HEK293 (cell line): ENCODE measurements around the gene PTH2.

ENCODE experiments used
- CTCF ChIA-PET: fragments of 350-600 bp; formaldehyde crosslinking; extraction: SDS; loops from one replicate; lab custom pipeline; 2021; ENCODE audit warnings: antibody characterized with exemption; lab: Yijun Ruan, JAX
- POLR2A ChIA-PET: fragments of 300-600 bp; formaldehyde crosslinking; extraction: SDS; loops from one replicate; lab custom pipeline; 2020; ENCODE audit warnings: antibody characterized with exemption, inconsistent platforms; lab: Yijun Ruan, JAX
- H3K27ac ChIP-seq: fragments of 200-500 bp; sonication (Bioruptor generic); 2 replicates; pipeline ENCODE4 v1.5.1; 2014; ENCODE audit warnings: low read depth, low read length, control low read depth, inconsistent platforms; ENCODE audit errors: extremely low read depth
- H3K36me3 ChIP-seq, 2 experiments: fragments of 200-500 bp in 1 of 2; sonication (Bioruptor generic) in 1 of 2; 1 replicate in 1 of 2; 2 replicates in 1 of 2; pipeline ENCODE4 v1.5.1; 2014 to 2017; ENCODE audit warnings: inconsistent platforms in 2 of 2, low read length in 2 of 2; ENCODE audit not compliant: control insufficient read depth in 2 of 2, insufficient read depth in 1 of 2
- H3K4me1 ChIP-seq: fragments of 200-500 bp; sonication (Bioruptor generic); 2 replicates; pipeline ENCODE4 v1.5.1; 2014; ENCODE audit warnings: mild to moderate bottlenecking, low read length, inconsistent platforms; ENCODE audit not compliant: control insufficient read depth, insufficient read depth
- H3K4me3 ChIP-seq: 2 replicates; pipeline ENCODE4 v1.5.1; 2011; ENCODE audit warnings: low read depth, mild to moderate bottlenecking, control low read depth, low read length, moderate library complexity
- H3K9me3 ChIP-seq: fragments of 200-500 bp; sonication (Bioruptor generic); 2 replicates; pipeline ENCODE4 v1.5.1; 2014; ENCODE audit warnings: low read depth, low read length, inconsistent platforms; ENCODE audit not compliant: control insufficient read depth, insufficient read depth
- GLIS1 ChIP-seq: fragments of 450-650 bp; formaldehyde crosslinking; IDR thresholded peaks from 2 replicates; pipeline ENCODE4 v1.5.1; 2016; ENCODE audit warnings: missing biosample characterization, missing genetic modification characterization
- KLF16 ChIP-seq: fragments of 450-650 bp; formaldehyde crosslinking; IDR thresholded peaks from 2 replicates; pipeline ENCODE4 v1.5.1; 2017; ENCODE audit warnings: missing biosample characterization, missing genetic modification characterization
- PRDM1 ChIP-seq: fragments of 450-650 bp; formaldehyde crosslinking; IDR thresholded peaks from 2 replicates; pipeline ENCODE4; 2016; ENCODE audit warnings: missing biosample characterization, missing genetic modification characterization
- REPIN1 ChIP-seq: fragments of 450-650 bp; formaldehyde crosslinking; IDR thresholded peaks from 2 replicates; pipeline ENCODE4 v1.5.1; 2017; ENCODE audit warnings: missing biosample characterization, missing genetic modification characterization, low read depth
- SCRT1 ChIP-seq: fragments of 450-650 bp; formaldehyde crosslinking; IDR thresholded peaks from 2 replicates; pipeline ENCODE4 v1.5.1; 2016; ENCODE audit warnings: missing biosample characterization, missing genetic modification characterization, borderline replicate concordance
- ZBTB20 ChIP-seq: fragments of 450-650 bp; formaldehyde crosslinking; IDR thresholded peaks from 2 replicates; pipeline ENCODE4 v1.5.1; 2016; ENCODE audit warnings: missing biosample characterization, missing genetic modification characterization
- ZNF366 ChIP-seq: fragments of 450-650 bp; formaldehyde crosslinking; conservative IDR thresholded peaks from 2 replicates; pipeline ENCODE4 v1.5.1; 2016; ENCODE audit warnings: missing biosample characterization, missing genetic modification characterization
- ZNF571 ChIP-seq: fragments of 450-650 bp; formaldehyde crosslinking; IDR thresholded peaks from 2 replicates; pipeline ENCODE4 v1.5.0; 2017; ENCODE audit warnings: missing biosample characterization, missing genetic modification characterization
- ZNF624 ChIP-seq: fragments of 450-650 bp; formaldehyde crosslinking; IDR thresholded peaks from 2 replicates; pipeline ENCODE4 v1.5.1; 2017; ENCODE audit warnings: missing biosample characterization, missing genetic modification characterization
- ZNF843 ChIP-seq: fragments of 450-650 bp; formaldehyde crosslinking; IDR thresholded peaks from 2 replicates; pipeline ENCODE4 v1.5.1; 2016; ENCODE audit warnings: missing biosample characterization, missing genetic modification characterization
- TF ChIP-seq, protein P1 (sequence below): fragments of 450-650 bp; formaldehyde crosslinking; IDR thresholded peaks from 2 replicates; pipeline ENCODE4 v1.5.1; 2016; ENCODE audit warnings: missing biosample characterization, missing genetic modification characterization, low read depth
- TF ChIP-seq, protein P2 (sequence below): fragments of 450-650 bp; formaldehyde crosslinking; IDR thresholded peaks from 2 replicates; pipeline ENCODE4 v1.5.1; 2017; ENCODE audit warnings: missing biosample characterization, missing genetic modification characterization
- TF ChIP-seq, protein P3 (sequence below): fragments of 450-650 bp; formaldehyde crosslinking; IDR thresholded peaks from 2 replicates; pipeline ENCODE4 v1.5.1; 2016; ENCODE audit warnings: missing biosample characterization, missing genetic modification characterization

PTH2 gene, protein sequence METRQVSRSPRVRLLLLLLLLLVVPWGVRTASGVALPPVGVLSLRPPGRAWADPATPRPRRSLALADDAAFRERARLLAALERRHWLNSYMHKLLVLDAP

DNA sequence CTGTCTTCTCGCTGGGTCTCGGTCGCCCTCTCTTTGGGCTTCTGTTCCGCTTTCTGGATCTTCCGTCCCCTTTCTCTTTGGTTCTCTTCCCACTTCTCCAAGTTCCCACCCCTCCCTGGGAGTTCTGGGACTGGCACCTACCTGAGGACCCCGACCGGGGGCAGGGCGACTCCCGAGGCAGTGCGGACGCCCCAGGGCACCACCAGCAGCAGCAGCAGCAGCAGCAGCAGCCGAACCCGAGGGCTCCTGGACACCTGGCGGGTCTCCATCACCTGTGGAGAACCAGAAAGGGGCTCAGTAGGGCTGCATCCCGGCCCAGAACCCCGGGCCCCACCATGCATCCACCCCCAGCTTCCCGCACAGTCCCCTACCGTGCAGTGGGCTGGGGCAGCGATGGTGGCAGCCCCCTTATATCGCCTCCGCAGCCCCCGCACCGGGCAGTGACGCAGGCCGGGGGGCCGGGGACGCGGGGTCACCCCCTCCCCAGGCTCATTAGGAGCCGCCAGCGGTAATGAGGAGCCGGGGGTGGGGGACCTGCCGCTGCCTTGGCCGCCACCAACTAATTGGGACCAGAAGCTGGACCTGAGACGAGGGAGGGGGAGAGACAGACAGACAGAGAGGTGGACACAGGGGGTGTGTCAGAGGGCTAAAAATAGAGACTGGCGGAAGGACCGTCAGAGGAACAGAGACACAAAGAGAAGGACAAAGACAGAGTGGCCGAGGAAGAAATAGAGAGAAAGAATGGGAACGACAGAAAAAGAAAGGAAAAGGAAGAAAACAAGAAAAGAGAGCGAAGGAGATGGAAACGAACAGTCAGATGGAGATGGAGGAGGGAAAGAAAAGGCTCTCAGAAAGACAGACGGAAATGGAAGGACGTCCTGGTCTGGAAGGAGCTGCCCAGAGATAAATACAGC is at the start of gene PTH2:
PTH2 (minus strand) TSS at position 371 of the 914 bp plus-strand sequence; CDS start at position 269, 102 bp downstream.
- CTCF ChIA-PET, result interaction anchor here (3.8 kb wide), 1 partner anchor 32 kb away, joined by 33 read pairs; no protein-coding TSS in a partner anchor
- H3K27ac ChIP-seq, result no peak within 1 kb of the TSS
- H3K4me3 ChIP-seq, result peak within 1 kb of the TSS; percentile 20
- TF ChIP-seq KLF16 (tag by site-specific recombination) (peak; percentile 43; the same call in 1 of the 2 replicates), ZNF366 (peak; percentile 92), ZNF843 (no peak), SCRT1 (tag by site-specific recombination) (no peak), PRDM1 (tag by site-specific recombination) (peak; percentile 89)
- H3K9me3 ChIP-seq, result no peaks in the 10 kb centered on the region
- peaks cover 5% of the 10 kb centered on the region for H3K4me1 ChIP-seq
- POLR2A ChIA-PET, result no interaction called here
- H3K36me3 ChIP-seq, result no peaks in the 10 kb centered on the region

DNA sequence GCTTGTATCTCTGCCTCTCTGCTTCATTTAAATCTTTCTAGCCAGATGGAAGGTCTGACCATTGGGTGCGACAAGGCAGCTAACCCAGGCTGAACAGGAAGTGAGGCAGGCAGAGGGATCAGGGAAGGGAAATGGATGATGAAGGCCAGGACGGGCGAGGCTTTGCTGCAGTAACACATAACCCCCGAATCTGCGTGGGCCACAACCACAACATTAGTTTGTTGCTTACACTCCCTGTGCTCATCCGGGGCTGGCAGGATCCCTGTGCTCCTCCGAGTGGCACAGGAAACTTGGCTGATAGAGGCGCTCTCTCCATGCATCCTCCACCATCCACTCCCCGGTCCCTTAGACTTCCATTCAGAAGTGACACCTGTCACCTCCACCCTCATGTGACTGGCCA is 49.7 kb upstream of the PTH2 start:
- TF ChIP-seq ZBTB20 (tag by site-specific recombination) (peak; percentile 41; the same call in 1 of the 2 replicates), ZNF571 (tag by site-specific recombination) (no peak)
- TF ChIP-seq, all 188 proteins: peak for 1
- Histone ChIP-seq H3K36me3 (peaks cover 5 to 6% of the 10 kb centered on the region in 2 experiments; a peak in 2 of 3 replicates), H3K4me1 (0 out of 2 replicates have a peak, but pooled peaks cover 5% of the 10 kb centered on the region), H3K27ac (0 out of 2 replicates have a peak overlapping the region, but pooled peaks have one; percentile 5), H3K9me3 (no peaks in the 10 kb centered on the region), H3K4me3 (no peak overlapping the region)
- POLR2A ChIA-PET, result interaction anchor here (0.6 to 2.6 kb wide), 5 partner anchors 16 to 158 kb away, joined by 3 to 17 read pairs (median 3); partner anchors contain the start of genes ALDH16A1 and PIH1D1
- CTCF ChIA-PET, result interaction anchor here (0.8 to 2.4 kb wide), 21 partner anchors 8 to 216 kb away, joined by 3 to 17 read pairs (median 3); partner anchors contain the start of gene PIH1D1

DNA sequence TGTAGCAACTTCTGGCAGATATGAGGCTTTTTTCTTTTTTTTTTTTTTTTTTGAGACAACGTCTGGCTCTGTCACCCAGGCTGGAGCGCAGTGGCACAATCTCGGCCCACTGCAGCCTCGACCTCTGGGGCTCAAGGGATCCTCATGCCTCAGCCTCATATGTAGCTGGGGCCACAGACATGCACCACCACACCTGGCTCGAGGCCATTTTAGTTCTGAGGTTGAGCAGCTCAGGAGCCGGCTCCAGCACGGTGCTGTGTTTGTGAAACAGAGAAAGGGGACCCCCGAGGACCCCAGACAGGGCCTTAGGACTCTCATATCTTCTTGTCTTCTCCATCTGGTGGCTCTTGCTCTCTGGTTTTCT is 47.4 kb upstream of the PTH2 start:
- CTCF ChIA-PET, result interaction anchor here (0.6 to 1.5 kb wide), 8 partner anchors 11 to 152 kb away, joined by 3 to 6 read pairs (median 4); partner anchors contain the start of gene ALDH16A1
- no peak overlapping the region for H3K27ac ChIP-seq
- TF ChIP-seq, protein P1, sequence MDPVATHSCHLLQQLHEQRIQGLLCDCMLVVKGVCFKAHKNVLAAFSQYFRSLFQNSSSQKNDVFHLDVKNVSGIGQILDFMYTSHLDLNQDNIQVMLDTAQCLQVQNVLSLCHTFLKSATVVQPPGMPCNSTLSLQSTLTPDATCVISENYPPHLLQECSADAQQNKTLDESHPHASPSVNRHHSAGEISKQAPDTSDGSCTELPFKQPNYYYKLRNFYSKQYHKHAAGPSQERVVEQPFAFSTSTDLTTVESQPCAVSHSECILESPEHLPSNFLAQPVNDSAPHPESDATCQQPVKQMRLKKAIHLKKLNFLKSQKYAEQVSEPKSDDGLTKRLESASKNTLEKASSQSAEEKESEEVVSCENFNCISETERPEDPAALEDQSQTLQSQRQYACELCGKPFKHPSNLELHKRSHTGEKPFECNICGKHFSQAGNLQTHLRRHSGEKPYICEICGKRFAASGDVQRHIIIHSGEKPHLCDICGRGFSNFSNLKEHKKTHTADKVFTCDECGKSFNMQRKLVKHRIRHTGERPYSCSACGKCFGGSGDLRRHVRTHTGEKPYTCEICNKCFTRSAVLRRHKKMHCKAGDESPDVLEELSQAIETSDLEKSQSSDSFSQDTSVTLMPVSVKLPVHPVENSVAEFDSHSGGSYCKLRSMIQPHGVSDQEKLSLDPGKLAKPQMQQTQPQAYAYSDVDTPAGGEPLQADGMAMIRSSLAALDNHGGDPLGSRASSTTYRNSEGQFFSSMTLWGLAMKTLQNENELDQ (tag by site-specific recombination), result no peak
- TF ChIP-seq, protein P2, sequence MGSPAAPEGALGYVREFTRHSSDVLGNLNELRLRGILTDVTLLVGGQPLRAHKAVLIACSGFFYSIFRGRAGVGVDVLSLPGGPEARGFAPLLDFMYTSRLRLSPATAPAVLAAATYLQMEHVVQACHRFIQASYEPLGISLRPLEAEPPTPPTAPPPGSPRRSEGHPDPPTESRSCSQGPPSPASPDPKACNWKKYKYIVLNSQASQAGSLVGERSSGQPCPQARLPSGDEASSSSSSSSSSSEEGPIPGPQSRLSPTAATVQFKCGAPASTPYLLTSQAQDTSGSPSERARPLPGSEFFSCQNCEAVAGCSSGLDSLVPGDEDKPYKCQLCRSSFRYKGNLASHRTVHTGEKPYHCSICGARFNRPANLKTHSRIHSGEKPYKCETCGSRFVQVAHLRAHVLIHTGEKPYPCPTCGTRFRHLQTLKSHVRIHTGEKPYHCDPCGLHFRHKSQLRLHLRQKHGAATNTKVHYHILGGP (tag by site-specific recombination), result no peak
- TF ChIP-seq ZNF624 (tag by site-specific recombination), result no peak
- no peak for TF ChIP-seq ZNF571 (tag by site-specific recombination)
- no peak for TF ChIP-seq GLIS1 (tag by site-specific recombination)
- no peak for TF ChIP-seq KLF16 (tag by site-specific recombination)
- TF ChIP-seq, protein P3, sequence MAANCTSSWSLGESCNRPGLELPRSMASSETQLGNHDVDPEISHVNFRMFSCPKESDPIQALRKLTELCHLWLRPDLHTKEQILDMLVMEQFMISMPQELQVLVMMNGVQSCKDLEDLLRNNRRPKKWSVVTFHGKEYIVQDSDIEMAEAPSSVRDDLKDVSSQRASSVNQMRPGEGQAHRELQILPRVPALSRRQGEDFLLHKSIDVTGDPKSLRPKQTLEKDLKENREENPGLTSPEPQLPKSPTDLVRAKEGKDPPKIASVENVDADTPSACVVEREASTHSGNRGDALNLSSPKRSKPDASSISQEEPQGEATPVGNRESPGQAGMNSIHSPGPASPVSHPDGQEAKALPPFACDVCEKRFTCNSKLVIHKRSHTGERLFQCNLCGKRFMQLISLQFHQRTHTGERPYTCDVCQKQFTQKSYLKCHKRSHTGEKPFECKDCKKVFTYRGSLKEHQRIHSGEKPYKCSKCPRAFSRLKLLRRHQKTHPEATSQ (tag by site-specific recombination), result no peak
- TF ChIP-seq REPIN1 (tag by site-specific recombination), result no peak
- TF ChIP-seq, all 188 proteins: peak for 0
- POLR2A ChIA-PET, result interaction anchor here (1.3 kb wide), 1 partner anchor 17 kb away, joined by 4 read pairs; the partner anchor contains the start of gene ALDH16A1
- Histone ChIP-seq H3K36me3 (peaks cover 6 to 9% of the 10 kb centered on the region in 2 experiments; a peak in 2 of 3 replicates), H3K9me3 (no peaks in the 10 kb centered on the region), H3K4me1 (0 out of 2 replicates have a peak, but pooled peaks cover 5% of the 10 kb centered on the region), H3K4me3 (no peak overlapping the region)
